ENCODE results near the gene GRM2. TPM values are rescaled to one million over a fixed set of nuclear protein-coding genes. Genes with fewer than 3 reads are reported as not detected.

Gene GRM2
- total and polyA plus RNA-seq, 2 of the 8 experiments (the other 6 are each of a cell fraction or from before 2014, with no cell fraction given): 3.9 to 10.5 TPM

DNA sequence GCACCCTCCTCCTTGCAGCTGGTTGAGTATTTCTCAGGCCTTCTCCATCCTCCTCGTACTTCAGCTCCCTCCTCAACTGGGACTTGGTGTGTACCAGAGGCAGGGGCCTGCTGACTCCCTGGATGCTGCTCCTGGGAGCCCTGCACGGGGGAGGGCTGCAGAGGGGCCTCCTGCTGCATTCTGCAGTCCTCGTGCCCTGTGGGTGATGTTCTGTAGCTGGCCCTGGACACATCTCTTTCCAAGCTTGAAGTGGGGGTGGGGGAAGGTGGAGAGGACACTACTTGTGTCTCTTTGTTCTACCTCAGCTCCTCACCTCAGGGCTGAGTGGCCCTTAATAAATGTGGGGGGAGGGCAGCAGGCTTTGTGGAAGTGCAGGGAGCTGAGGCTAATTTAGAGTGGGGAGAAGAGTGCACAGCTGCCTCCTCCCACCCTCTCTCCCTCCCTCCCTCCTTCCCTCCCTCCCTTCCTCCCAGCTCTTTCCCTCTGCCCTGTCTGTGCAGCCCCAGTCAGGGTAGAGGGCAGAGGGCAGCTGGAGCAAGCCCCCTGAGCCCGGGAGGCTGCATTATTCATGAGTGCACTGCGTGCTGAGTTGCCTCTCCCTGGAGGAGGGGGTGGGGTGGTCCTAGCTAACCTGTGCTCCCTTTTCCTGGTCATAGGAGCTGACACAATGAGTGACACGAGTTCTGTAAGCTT, 3.7 kb upstream of the GRM2 start (continued):
- no peak for TF ChIP-seq HDAC6 (IDR thresholded peaks at IDR 0.05; ENCODE audit: low read depth, low read length)
- TF ChIP-seq, protein P1, sequence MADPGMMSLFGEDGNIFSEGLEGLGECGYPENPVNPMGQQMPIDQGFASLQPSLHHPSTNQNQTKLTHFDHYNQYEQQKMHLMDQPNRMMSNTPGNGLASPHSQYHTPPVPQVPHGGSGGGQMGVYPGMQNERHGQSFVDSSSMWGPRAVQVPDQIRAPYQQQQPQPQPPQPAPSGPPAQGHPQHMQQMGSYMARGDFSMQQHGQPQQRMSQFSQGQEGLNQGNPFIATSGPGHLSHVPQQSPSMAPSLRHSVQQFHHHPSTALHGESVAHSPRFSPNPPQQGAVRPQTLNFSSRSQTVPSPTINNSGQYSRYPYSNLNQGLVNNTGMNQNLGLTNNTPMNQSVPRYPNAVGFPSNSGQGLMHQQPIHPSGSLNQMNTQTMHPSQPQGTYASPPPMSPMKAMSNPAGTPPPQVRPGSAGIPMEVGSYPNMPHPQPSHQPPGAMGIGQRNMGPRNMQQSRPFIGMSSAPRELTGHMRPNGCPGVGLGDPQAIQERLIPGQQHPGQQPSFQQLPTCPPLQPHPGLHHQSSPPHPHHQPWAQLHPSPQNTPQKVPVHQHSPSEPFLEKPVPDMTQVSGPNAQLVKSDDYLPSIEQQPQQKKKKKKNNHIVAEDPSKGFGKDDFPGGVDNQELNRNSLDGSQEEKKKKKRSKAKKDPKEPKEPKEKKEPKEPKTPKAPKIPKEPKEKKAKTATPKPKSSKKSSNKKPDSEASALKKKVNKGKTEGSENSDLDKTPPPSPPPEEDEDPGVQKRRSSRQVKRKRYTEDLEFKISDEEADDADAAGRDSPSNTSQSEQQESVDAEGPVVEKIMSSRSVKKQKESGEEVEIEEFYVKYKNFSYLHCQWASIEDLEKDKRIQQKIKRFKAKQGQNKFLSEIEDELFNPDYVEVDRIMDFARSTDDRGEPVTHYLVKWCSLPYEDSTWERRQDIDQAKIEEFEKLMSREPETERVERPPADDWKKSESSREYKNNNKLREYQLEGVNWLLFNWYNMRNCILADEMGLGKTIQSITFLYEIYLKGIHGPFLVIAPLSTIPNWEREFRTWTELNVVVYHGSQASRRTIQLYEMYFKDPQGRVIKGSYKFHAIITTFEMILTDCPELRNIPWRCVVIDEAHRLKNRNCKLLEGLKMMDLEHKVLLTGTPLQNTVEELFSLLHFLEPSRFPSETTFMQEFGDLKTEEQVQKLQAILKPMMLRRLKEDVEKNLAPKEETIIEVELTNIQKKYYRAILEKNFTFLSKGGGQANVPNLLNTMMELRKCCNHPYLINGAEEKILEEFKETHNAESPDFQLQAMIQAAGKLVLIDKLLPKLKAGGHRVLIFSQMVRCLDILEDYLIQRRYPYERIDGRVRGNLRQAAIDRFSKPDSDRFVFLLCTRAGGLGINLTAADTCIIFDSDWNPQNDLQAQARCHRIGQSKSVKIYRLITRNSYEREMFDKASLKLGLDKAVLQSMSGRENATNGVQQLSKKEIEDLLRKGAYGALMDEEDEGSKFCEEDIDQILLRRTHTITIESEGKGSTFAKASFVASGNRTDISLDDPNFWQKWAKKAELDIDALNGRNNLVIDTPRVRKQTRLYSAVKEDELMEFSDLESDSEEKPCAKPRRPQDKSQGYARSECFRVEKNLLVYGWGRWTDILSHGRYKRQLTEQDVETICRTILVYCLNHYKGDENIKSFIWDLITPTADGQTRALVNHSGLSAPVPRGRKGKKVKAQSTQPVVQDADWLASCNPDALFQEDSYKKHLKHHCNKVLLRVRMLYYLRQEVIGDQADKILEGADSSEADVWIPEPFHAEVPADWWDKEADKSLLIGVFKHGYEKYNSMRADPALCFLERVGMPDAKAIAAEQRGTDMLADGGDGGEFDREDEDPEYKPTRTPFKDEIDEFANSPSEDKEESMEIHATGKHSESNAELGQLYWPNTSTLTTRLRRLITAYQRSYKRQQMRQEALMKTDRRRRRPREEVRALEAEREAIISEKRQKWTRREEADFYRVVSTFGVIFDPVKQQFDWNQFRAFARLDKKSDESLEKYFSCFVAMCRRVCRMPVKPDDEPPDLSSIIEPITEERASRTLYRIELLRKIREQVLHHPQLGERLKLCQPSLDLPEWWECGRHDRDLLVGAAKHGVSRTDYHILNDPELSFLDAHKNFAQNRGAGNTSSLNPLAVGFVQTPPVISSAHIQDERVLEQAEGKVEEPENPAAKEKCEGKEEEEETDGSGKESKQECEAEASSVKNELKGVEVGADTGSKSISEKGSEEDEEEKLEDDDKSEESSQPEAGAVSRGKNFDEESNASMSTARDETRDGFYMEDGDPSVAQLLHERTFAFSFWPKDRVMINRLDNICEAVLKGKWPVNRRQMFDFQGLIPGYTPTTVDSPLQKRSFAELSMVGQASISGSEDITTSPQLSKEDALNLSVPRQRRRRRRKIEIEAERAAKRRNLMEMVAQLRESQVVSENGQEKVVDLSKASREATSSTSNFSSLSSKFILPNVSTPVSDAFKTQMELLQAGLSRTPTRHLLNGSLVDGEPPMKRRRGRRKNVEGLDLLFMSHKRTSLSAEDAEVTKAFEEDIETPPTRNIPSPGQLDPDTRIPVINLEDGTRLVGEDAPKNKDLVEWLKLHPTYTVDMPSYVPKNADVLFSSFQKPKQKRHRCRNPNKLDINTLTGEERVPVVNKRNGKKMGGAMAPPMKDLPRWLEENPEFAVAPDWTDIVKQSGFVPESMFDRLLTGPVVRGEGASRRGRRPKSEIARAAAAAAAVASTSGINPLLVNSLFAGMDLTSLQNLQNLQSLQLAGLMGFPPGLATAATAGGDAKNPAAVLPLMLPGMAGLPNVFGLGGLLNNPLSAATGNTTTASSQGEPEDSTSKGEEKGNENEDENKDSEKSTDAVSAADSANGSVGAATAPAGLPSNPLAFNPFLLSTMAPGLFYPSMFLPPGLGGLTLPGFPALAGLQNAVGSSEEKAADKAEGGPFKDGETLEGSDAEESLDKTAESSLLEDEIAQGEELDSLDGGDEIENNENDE (IDR thresholded peaks at IDR 0.05; ENCODE audit: insufficient replicate concordance, low read length): no peak

Data from H1 (cell line).